Kasumi-1 (cell line): Measurements from ENCODE around the gene TMEM40.
"Not testable (repeated sequence)": the region's sequence is repeated elsewhere in the genome, so short reads cannot be mapped to it uniquely, and the experiment has no call there.

Experiments
- DNase-seq, 2 experiments: peaks; one replicate each; lab custom pipeline; 2025; lab: John Stamatoyannopoulos, UW

TMEM40 gene

GRCh38 chr3:12716605-12717151, 42.4 kb downstream of the TMEM40 start:
- DNase-seq = no peak

GRCh38 chr3:12714278-12714677, 44.8 kb downstream of the TMEM40 start:
- no peak for DNase-seq

- no peak for DNase-seq
Measured at GRCh38 chr3:12710062-12710461, 49.0 kb downstream of the TMEM40 start.

DNA sequence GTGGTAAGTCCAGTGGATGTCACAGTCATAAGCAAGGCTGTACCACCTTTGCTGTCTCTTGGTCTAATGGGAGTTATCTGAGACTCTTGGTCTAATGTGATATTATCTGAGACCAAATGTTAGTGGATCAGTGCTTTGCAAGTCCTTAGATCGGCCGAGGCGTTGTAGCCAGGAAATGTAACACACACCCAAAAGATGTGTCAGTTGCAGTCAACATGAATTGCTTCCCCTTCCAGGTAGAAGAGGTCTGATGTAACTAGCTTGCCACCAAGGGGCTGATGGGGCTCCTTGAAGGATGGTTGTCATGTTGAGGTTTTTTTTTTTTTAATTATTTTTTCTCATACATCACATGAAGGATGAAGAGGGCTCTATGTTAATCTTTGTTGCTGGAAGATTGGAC, 49.7 kb downstream of the TMEM40 start:
- no peak for DNase-seq

- DNase-seq = no peak
Measured at GRCh38 chr3:12708584-12709192, 50.4 kb downstream of the TMEM40 start.

DNA sequence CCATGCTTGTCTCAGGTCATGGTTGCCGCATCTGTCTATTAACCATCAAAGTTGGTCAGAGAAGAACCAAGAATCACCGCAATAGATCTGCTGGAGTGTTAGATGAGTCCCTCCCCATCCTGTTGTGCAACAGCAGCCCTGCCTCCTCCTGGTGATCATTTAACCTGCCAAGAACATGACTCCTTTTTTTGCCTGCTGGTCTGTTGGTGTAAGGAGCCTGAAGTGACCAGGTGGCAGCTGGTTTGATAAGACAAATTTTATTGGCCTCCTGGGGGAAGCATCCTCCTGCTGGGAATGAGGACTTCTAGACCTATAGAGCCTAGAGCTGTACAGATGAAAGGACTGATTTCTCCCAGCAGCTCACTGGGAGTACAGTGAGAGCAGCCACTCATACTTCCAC, 51.6 kb downstream of the TMEM40 start:
- no peak for DNase-seq

GRCh38 chr3:12706504-12707253, 52.4 kb downstream of the TMEM40 start:
- DNase-seq = peak; percentile 88 to 89

- no peak for DNase-seq
Measured at GRCh38 chr3:12705981-12706380, 53.1 kb downstream of the TMEM40 start.

- no peak for DNase-seq
Measured at GRCh38 chr3:12705374-12705926, 53.6 kb downstream of the TMEM40 start.

DNA sequence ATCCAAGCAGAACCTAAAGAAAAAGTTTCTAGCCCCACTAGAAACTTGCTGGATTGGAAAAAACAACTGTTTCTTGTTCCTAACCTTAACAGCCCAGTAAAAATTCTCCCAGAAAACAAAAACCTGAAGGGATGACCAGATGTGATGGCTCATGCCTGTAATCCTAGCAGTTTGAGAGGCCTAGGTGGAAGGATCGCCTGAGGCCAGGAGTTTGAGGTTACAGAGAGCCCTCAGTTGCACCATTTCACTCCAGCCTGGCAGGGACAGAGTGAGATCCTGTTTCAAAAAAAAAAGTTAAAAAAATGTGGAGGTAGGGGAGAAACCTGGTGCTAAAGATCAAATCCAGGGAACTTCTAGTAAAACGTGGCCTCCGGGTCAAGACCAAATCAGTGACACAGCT, 56.6 kb downstream of the TMEM40 start:
- no peak for DNase-seq

DNA sequence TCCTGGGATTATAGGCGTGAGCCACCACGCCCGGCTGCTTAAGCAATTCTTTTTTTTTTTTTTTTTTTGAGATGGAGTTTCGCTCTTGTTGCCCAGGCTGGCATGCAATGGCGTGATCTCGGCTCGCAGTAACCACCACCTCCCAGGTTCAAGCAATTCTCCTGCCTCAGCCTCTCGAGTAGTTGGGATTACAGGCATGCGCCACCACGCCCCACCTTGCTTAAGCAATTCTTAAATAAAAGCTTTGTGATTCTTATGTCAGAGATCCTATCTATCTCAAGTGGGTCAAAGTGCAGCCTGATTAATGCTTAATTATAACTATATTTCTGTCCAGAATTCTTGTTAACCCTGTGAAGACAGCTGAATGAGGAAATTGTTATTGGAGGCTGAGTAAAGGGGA, 57.5 kb downstream of the TMEM40 start:
- DNase-seq = not testable (repeated sequence)

- DNase-seq = no peak
Measured at GRCh38 chr3:12700800-12701199, 58.3 kb downstream of the TMEM40 start.

GRCh38 chr3:12695916-12696315, 63.1 kb downstream of the TMEM40 start:
- DNase-seq = no peak

- DNase-seq = no peak
Measured at GRCh38 chr3:12695112-12695511, 63.9 kb downstream of the TMEM40 start.

DNA sequence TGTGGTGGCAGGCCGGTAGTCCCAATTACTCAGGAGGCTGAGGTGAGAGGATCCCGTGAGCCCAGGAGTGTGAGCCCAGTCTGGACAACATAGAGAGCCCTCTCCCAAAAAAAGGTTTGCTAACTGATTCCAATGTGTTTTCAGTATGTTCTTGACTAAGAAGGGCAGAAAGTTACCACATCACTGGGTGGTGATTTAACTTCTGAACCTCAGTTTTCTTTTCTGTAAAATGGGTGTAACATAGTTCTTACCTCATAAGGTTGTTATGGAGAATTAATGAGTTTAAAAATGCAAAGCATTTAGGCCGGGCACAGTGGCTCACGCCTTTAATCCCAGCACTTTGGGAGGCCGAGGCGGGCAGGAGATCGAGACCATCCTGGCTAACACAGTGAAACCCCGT, 66.6 kb downstream of the TMEM40 start:
- DNase-seq = no peak

- no peak for DNase-seq
Measured at GRCh38 chr3:12689997-12690711, 68.9 kb downstream of the TMEM40 start.

DNA sequence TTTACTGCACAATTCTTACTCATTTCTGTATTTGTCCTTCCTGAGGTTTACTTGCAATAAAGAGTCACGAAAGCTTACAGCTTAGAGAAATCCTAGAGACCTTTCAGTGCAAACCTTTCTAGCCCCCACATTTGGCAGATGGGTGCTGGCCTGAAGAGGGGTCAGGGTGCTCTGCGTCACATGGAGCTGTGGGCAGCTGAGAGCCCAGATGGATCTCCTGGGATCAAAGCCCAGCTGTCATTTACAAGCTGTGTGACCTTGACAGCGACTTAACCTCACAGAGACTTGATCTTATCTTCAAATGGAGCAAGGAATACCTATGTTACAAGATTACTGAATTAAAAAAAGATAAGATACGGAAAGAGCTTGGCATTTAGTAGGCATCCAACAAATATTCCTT, 71.1 kb downstream of the TMEM40 start:
- DNase-seq = no peak

DNA sequence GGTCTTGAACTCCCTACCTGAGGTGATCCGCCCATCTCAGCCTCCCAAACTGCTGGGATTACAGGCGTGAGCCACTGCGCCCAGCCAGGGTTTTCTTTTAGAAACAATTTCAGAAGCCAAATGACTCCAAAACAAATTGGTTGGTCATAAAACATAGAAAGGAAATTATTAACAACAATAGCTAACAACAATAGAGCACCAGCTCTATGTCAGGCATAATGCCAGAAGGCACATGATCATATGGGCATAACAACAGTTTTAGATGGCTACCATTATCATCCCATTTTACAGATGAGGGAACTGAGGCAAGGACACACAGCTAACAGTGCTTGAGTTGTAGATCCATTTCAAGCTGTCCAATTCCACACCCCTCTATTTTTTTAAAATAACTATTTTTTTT, 73.0 kb downstream of the TMEM40 start:
- DNase-seq = no peak
